Lung microvascular endothelial cell (primary cell): ENCODE results near the gene TRPV6. TPM values are rescaled to one million over a fixed set of nuclear protein-coding genes. Genes with fewer than 3 reads are reported as not detected.

Source experiments
- DNase-seq, 2 donors: peaks; one replicate each; pipeline versions ENCODE4 v3.0.0 to v3.0.0-alpha.2; 2010; ENCODE audit warnings: low read depth in 2 of 2
- total RNA-seq: library from RNA; depleted of rRNA; stranded (reverse); fragments of >200 nt; gene quantifications from 2 replicates; pipeline ENCODE4 v1.2.1, GENCODE V29; 2014

The TRPV6 gene
- total RNA-seq, 1 donor from 2014 or later, result not detected

DNA sequence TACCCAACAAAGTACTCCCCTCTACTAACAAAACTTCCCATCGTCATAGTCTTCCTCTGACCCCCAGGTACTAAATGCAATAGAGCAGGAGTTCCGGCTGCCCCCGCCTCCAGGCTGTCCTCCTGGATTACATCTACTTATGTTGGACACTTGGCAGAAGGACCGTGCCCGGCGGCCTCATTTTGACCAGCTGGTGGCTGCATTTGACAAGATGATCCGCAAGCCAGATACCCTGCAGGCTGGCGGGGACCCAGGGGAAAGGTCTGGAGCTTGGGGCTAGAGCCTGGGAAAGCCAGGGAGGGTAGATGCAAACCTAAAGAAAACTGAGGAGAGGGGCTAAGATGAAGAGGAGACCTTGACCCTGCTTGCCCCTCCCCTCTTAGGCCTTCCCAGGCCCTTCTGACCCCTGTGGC lies 15.4 kb downstream of the TRPV6 start:
- DNase-seq, result no peak

DNA sequence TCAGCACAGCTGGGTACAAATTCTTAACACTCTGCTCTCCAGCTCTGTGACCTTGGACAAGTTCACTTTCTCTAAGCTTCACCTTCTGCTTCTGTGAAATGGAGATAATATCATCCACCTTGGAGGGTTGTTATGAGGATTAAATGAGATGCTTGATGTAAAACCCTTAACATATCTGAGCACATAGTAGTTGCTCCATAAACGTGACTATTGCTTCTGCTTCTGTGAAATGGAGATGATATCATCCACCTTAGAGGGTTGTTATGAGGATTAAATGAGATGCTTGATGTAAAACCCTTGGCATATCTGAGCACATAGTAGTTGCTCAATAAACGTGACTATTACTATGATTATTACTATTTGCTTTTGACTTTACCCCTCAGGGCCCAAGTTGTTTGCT lies 16.1 kb downstream of the TRPV6 start:
- DNase-seq, result no peak

DNA sequence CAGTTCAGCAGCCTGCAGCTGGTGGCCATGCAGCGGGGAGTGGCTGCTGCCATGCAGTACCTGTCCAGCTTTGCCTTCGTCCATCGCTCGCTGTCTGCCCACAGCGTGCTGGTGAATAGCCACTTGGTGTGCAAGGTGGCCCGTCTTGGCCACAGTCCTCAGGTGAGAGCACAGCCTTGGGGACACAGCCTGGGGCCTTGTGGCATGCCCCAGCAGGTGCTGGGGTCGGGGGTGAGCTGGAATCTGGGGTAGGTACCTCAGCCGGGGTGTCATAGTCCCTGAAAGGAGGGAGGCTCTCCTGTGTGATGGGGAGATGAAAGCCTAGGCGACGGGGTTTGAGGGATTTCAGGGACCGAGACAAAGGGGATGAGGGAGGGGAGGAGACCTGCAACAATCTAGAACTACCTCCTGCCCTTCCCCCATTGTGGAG lies 16.5 kb downstream of the TRPV6 start:
- no peak for DNase-seq

DNA sequence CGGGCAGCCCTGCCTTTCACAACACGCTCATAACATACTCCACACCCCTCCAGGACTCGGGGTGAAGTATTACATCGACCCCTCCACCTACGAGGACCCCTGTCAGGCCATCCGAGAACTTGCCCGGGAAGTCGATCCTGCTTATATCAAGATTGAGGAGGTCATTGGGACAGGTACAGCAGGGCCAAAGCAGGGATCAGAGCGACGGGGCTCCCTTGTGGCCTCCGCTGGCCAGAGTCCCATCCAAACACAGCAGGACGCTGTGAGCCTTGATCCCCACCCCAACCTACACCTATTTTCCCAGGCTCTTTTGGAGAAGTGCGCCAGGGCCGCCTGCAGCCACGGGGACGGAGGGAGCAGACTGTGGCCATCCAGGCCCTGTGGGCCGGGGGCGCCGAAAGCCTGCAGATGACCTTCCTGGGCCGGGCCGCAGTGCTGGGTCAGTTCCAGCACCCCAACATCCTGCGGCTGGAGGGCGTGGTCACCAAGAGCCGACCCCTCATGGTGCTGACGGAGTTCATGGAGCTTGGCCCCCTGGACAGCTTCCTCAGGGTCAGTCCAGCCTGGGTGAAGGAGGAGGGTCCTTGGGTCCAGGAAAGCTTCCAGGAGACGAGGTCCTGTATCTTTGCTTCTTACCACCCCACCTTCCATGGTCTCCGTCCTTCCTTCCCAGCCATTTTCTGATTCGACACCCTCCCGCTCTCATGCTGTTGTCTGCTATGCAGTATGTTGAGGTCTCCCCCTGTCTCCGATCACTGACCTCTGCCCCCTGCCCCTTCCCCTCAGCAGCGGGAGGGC lies 17.2 kb downstream of the TRPV6 start:
- DNase-seq, result no peak

DNA sequence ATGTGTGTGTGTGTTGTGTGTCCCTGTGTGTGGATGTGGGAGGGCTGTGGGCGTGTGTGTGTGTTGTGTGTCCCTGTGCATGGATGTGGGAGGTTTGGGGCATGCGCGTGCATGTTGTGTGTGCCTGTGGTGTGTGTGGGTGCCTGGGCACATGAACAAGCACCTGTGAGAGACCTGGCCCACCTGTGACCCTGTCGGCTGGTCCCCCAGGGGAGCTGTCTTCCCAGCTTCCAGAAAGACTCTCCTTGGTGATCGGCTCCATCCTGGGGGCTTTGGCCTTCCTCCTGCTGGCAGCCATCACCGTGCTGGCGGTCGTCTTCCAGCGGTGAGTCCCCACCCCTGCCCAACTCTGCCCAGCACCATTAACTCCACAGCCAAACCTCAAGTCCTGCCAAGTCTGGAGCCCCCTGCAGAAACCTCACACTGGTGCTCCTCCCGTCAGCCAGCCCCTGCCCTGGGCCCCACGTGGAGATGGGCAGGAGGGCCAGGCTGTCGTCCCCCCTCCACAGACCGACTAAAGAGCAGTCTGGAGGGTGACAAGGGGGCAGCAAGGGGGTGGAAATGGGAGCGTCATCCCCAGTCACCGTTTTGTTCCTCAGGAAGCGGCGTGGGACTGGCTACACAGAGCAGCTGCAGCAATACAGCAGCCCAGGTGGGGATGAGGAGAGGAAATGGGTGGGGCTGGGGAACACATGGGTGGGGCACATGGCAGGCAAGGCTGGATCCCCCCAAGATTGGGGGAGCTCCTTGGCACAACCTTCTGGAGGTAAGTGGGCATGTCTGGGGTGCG lies 18.0 kb downstream of the TRPV6 start:
- DNase-seq, result no peak

DNA sequence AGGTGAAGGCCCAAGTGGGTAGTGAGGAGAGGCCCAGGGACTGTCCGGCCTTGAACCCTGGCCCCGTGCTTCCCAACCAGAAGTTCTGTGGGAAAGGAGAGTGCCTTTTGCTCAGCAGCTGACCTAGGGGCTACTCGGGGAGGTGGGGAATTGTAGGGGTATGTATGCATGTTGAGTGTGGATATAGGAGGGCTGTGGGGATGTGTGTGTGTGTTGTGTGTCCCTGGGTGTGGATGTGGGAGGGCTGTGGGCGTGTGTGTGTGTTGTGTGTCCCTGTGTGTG lies 18.5 kb downstream of the TRPV6 start:
- DNase-seq, result no peak

DNA sequence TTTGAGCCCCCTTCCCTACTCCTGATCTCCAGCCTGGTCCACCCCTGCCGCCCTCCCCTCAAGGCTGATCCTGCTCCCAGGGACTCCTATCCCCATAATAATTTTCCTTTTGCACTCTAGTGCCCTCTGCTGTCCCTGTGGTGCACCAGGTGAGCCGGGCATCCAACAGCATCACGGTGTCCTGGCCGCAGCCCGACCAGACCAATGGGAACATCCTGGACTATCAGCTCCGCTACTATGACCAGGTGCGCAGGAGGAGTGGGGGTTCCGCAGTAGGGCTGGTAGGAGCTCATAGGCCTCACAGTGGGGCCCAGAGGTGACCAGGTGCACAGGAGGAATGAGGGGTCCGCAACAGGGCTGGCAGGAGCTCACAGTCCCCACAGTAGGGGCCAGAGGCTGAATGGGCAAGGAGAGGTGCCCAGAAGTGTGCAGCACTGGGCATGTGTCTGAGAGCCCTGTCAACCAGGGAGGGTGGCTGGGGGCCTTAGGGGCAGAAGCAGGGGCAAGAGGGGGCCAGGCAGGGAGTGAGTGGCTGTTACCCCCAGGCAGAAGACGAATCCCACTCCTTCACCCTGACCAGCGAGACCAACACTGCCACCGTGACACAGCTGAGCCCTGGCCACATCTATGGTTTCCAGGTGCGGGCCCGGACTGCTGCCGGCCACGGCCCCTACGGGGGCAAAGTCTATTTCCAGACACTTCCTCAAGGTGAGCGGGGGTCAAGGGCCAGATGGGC lies 19.0 kb downstream of the TRPV6 start:
- DNase-seq, result peak; percentile 16 to 49

DNA sequence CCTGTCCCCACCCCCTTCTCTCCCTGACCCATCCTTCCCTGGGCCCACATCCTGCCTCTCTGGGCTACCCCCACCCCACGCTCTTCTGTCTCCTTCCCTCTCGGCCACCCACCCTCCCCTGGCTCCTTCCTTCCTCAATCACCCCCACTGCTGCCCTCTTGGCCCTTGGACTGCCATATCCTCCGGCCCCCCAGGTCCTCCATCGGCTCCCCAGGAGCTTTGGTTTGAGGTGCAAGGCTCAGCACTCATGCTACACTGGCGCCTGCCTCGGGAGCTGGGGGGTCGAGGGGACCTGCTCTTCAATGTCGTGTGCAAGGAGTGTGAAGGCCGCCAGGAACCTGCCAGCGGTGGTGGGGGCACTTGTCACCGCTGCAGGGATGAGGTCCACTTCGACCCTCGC lies 19.8 kb downstream of the TRPV6 start:
- no peak for DNase-seq

DNA sequence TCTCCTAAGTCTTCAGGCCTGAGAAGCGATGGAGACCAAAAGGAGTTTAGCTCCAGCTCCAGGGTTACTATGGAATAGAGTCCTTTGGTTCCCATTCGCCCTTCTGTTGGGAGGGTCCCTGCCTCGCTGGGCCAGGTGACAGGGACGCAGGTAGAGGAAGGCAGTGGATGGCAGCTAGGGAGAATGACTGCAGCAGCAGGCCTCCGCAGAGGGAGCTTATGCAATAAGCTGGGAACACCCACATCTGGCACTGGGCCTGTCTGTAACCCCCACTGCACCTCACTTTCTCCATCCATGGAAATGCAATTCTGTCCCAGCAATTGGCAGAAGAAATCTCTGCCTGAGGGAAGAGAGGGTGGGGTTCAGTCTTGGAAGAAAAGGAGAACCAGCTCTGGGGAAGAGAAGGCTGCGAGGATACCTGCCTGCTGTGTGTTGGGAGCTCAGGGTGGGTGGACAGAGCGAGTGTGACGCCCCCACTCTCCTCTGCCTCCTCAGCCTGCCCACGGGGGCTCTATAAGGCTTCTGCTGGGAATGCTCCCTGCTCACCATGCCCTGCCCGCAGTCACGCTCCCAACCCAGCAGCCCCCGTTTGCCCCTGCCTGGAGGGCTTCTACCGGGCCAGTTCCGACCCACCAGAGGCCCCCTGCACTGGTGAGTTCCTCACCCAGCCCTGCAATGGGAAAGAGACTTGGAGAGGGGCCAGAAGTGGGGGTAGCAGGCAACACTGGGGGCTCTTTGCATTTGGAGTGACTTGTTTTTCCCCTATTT lies 20.4 kb downstream of the TRPV6 start:
- DNase-seq, result no peak

DNA sequence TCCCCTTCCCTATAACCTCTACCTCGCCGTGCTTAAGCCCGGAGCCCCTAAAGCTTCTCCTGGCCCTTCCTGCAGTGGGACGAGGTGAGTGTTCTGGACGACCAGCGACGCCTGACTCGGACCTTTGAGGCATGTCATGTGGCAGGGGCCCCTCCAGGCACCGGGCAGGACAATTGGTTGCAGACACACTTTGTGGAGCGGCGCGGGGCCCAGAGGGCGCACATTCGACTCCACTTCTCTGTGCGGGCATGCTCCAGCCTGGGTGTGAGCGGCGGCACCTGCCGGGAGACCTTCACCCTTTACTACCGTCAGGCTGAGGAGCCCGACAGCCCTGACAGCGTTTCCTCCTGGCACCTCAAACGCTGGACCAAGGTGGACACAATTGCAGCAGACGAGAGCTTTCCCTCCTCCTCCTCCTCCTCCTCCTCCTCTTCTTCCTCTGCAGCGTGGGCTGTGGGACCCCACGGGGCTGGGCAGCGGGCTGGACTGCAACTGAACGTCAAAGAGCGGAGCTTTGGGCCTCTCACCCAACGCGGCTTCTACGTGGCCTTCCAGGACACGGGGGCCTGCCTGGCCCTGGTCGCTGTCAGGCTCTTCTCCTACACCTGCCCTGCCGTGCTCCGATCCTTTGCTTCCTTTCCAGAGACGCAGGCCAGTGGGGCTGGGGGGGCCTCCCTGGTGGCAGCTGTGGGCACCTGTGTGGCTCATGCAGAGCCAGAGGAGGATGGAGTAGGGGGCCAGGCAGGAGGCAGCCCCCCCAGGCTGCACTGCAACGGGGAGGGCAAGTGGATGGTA lies 21.5 kb downstream of the TRPV6 start:
- no peak for DNase-seq

DNA sequence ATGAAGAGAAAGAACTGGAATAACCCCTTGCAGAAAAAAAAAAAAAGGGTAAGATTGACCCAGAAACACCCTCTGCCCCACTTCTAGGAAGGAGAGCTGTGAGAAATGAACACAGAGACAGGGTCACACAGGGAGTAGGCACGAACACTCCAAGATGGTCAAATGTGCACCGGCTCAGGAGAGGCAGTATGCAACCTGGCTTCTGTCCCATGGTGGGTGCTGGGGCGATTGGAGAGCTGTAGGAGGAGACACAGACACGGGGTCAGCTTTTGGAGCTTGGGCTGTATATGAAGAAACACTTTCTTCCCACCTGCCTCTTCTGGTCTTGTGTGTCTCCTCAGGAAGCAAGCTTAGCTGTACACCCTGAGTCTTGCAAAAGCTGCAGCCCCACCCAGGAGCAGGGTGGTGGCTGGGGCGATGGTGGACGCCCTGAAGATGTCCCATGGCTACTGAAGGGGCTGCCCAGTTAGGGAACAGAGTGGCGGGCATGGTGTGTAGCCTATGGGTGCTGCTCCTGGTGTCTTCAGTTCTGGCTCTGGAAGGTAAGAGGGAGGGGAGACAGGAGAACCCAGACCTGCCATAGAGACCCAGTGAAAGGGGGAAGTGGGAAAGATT lies 22.7 kb downstream of the TRPV6 start:
- no peak for DNase-seq

DNA sequence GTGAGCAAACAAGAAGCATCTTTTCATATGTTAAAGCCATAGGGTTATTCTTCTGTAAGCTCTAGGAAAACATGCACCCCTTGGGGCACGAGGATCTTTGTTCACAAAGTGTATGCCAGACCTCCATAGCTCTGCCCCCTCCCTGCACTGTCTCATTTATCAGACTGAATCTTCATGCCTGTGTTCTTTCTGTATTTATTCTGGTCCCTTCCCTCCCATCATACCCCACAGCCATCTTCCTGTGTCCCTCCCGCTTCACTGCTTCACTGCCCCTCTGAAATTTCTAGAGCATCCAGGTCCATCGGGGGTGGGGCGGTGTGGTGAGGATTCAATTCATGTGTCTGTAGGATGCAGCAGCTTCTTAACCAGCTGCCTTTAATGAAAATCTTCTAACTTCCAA lies 23.2 kb downstream of the TRPV6 start:
- DNase-seq, result no peak

DNA sequence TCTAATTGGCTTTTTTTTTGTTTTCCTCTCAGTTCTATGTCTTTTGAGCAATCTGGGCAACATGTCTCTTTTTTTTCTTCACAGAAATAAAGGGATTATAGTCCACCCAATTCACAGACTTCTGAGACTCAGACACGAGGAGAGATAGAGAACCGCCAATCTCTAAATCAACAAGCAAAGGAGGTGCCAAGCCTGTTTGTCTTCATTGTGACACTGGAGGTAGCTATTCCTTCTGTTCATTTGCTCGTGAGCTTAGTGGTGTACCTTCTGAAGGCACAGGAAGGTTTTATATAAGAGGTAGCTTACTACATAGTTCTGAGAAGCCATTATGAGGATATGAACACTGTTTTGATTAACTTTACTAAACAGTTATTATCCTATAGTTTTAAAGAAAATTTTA lies 24.6 kb downstream of the TRPV6 start:
- no peak for DNase-seq

DNA sequence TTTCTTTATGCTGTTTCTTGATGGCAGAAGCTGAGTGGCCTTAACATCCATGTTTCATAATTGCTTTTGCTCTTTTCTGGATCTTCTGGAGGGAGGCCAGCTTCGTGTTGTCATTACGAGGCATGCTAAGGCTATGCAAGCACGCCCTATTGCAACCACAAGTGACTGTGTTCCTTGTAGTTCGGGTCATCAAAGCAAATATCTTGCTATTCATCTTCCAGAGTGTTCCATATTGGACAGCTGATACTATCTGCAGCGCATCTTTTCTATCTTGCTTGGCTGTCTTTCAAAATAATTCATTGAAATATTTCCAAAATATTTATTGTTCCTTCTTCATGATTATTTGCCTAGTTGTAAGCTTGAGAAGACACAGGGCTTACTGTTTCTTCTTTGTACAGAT lies 25.7 kb downstream of the TRPV6 start:
- DNase-seq, result no peak

DNA sequence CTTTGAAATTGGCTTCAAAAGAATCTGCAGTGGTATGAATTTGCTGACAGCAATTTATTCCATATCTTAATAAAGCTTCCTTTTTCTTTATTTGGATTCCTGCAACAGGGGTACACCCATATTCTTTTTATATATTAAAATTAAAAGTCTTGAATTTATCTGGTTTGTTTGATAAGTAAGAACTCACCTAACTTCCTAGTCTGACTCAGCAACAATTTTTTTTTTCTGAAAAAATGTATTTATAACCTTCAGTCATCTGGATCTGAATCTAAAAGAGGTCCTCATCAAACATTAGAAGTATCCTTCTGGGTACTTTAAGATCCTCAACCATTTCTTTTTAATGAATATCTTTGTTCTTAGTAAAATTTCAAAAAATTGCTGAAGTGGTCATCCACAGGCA lies 26.1 kb downstream of the TRPV6 start:
- no peak for DNase-seq

DNA sequence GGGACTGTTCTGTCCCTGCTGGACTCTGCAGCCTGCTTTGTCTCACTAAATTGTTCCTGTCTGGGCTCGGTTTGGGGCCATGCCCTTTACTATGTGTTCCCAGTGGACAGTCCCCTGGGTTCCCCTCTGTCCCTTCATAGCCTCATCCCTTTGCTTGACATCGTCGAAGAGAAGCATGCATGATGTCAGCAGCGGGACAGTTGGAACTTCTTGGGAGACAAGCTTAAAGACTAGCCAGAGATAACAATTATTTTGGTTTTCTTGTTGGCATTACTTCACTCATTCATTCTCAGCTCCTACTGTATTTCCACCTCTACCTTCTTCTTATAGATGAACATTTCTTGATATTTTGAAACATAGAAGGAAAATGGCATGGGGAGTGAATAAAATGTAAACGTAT lies 27.9 kb downstream of the TRPV6 start:
- DNase-seq, result no peak

DNA sequence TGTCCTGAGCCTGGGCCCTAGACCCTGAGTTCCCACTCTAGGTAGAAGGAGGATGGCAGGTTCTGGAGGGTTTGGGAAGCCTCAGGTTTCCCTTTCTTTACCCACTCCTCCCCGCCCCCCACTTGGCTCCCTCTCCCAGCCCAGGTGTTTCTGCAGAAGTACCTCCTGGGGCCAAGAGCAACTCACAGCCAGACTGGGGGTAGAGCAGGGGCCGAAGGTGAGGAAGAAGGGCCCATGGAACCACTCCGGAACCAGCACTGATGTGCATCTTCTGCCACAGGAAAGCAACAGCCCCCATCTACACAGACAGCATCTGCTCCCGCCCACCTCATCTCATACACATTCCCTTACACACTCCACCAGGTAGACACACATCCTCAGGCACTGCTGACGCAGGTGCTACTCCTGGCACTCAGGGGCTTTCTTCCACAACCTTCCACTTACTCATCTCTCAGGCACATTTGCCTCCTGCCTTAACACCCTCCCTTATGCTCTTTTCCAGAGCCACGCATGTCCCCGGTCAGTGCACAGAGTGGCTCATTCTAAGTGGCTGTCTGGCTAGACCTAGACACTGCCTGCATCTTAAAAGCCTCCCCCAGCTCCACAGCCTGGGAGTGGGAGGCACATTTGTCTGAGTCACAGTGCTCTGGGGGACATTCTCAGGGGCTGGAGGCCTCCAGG lies 28.8 kb downstream of the TRPV6 start:
- DNase-seq, result no peak

DNA sequence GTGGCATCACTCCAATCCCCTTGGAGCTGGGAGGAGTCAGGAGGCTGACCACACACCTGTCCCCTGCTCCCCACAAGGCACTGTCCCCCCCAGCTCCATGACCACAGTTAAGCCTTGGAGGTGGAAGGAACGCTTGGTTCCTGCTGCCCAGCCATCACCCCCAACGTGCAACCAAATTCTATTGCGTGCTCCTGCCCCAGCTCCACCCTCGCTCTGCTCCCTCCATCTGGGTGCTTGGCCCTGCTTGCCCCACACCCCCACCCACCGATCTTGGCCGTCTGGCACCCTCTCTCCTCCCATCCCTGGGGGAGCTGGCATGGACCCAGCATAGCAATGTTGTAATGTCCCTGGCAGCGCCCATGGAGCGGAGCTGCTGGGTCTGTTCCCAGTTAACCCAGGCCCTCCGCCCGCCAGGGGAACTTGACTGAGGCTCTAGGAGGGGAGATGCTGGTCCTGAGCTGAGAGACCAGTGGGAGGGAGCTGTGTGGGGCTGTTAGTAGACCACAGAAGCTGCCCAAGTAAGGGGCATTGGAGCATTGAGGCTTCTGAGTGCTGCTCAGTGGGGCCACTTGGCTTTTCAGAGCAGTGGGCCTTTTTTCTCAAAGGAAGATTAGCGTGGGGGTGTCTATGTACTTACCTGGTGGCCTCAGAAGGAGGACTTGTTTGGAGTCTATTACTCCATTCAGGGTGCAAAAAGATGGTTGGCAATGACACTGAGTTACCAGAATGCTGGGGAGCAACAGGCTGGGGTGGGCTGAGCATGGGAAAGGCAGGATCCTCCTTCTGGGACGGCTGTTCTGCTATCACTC lies 29.6 kb downstream of the TRPV6 start:
- DNase-seq, result no peak

DNA sequence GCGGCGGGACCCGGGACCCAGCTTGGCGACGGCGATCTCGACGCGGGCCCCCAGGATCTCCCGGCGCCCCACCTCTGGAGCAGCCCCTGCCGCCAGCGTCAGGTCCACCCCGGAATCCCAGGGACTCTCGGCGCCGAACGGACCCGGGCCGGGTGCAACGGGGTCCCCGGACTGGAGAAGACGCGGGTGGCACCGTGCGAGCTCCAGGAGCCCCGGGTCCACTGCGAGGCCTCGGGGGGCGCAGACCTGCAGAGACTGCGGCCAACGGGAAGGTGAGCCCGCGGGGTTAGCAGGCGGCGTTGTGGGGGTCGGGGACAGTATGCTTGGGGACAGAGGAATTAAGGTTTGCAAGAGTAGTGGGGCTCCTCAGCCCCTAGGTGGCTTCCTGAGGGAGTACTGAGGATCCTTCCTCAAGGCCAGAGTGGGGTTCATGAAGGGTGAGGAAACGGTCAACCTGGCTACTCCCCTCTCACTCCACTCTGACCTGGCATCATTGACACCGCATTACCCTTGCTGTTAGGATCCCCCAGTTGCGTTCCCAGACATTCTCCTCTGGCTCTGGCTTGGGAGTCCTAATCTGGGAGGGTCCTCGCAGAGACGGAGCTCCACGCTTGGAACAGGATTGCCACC lies 30.3 kb downstream of the TRPV6 start:
- DNase-seq, result no peak
